Activated CD4-positive, alpha-beta T cell treated with anti-CD3 and anti-CD28 coated beads, Interleukin-2, amount 50 U/mL, for 1 hour (primary cell): ENCODE results near the gene HPN.

Source experiments
- DNase-seq: peaks from one replicate; pipeline ENCODE4 v3.0.0-alpha.2; 2020

HPN gene

GRCh38 chr19:35108730-35109129 lies 67.2 kb downstream of the HPN start:
- no peak for DNase-seq

- DNase-seq: no peak
These were observed 68.0 kb downstream of the HPN start for GRCh38 chr19:35109395-35110112.

GRCh38 chr19:35110974-35111373 lies 69.5 kb downstream of the HPN start:
- DNase-seq: no peak

- DNase-seq: no peak
These were observed 71.6 kb downstream of the HPN start for GRCh38 chr19:35112995-35113688.

GRCh38 chr19:35114353-35115176 lies 73.0 kb downstream of the HPN start:
- peak; percentile 68 for DNase-seq

GRCh38 chr19:35115177-35115951 lies 73.8 kb downstream of the HPN start, which contains the start of gene FXYD3:
FXYD3 (plus strand) TSS chr19:35115823; CDS start chr19:35119377, 3,554 bp downstream.
- DNase-seq: no peak
